ENCODE measurements around the gene CTU1. TPM values are rescaled to one million over a fixed set of nuclear protein-coding genes. Genes with fewer than 3 reads are reported as not detected.

CTU1 gene
- polyA plus RNA-seq, 1 donor = 4.1 TPM

GRCh38 chr19:51086153-51086850, 21.9 kb downstream of the CTU1 start:
- Histone ChIP-seq H3K4me1 (ENCODE audit: control insufficient read depth, insufficient read depth, low read length) (no peaks in the 10 kb centered on the region), H3K27ac (ENCODE audit: low read length) (no peak overlapping the region), H3K9me3 (ENCODE audit: control insufficient read depth, low read depth, low read length) (no peaks in the 10 kb centered on the region), H3K27me3 (ENCODE audit: control insufficient read depth, insufficient read depth, low read length) (no peaks in the 10 kb centered on the region), H3K4me3 (ENCODE audit: low read length) (no peak overlapping the region), H3K36me3 (ENCODE audit: control insufficient read depth, insufficient read depth, low read length) (no peaks in the 10 kb centered on the region)
- DNase-seq = no peak
- 40% methylated on average over 1 of the region's 18 CpGs for WGBS (ENCODE audit: insufficient coverage, low lambda C conversion rate)

- no peak overlapping the region for H3K4me3 ChIP-seq (ENCODE audit: low read length)
- H3K27ac ChIP-seq (ENCODE audit: low read length) = no peak overlapping the region
- no peaks in the 10 kb centered on the region for H3K36me3 ChIP-seq (ENCODE audit: control insufficient read depth, insufficient read depth, low read length)
- WGBS (ENCODE audit: insufficient coverage, low lambda C conversion rate) = 57% methylated on average over 1 of the region's 7 CpGs
- no peaks in the 10 kb centered on the region for H3K27me3 ChIP-seq (ENCODE audit: control insufficient read depth, insufficient read depth, low read length)
- DNase-seq = no peak
- no peaks in the 10 kb centered on the region for H3K9me3 ChIP-seq (ENCODE audit: control insufficient read depth, low read depth, low read length)
- H3K4me1 ChIP-seq (ENCODE audit: control insufficient read depth, insufficient read depth, low read length) = no peaks in the 10 kb centered on the region
Measured at GRCh38 chr19:51084505-51084904, 23.7 kb downstream of the CTU1 start.

GRCh38 chr19:51083783-51084182, 24.4 kb downstream of the CTU1 start:
- no peaks in the 10 kb centered on the region for H3K27me3 ChIP-seq (ENCODE audit: control insufficient read depth, insufficient read depth, low read length)
- no peaks in the 10 kb centered on the region for H3K4me1 ChIP-seq (ENCODE audit: control insufficient read depth, insufficient read depth, low read length)
- no peak for DNase-seq
- H3K9me3 ChIP-seq (ENCODE audit: control insufficient read depth, low read depth, low read length) = no peaks in the 10 kb centered on the region
- H3K4me3 ChIP-seq (ENCODE audit: low read length) = no peak overlapping the region
- no peaks in the 10 kb centered on the region for H3K36me3 ChIP-seq (ENCODE audit: control insufficient read depth, insufficient read depth, low read length)
- 63% methylated on average over 3 of the region's 14 CpGs for WGBS (ENCODE audit: insufficient coverage, low lambda C conversion rate)
- H3K27ac ChIP-seq (ENCODE audit: low read length) = no peak overlapping the region

DNA sequence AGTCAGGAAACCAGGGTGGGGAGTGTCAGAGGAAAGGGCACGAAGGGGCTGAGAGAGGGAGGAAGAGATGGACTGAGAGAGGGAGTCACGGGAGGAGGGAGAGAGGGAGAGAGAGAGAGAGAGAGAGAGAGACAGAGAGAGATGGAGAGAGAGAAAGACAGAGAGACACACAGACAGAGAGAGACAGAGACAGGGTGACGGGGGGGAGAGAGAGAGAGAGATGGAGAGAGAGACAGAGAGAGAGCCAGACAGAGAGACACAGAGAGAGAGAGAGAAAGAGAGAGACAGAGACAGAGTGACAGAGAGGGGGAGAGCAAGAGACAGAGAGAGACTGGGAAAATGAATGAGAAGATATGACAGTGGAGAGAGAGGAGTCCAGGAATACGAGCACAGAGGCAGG, 25.0 kb downstream of the CTU1 start:
- Histone ChIP-seq H3K27ac (ENCODE audit: low read length) (no peak overlapping the region), H3K4me1 (ENCODE audit: control insufficient read depth, insufficient read depth, low read length) (no peaks in the 10 kb centered on the region), H3K27me3 (ENCODE audit: control insufficient read depth, insufficient read depth, low read length) (no peaks in the 10 kb centered on the region), H3K4me3 (ENCODE audit: low read length) (no peak overlapping the region), H3K9me3 (ENCODE audit: control insufficient read depth, low read depth, low read length) (no peaks in the 10 kb centered on the region), H3K36me3 (ENCODE audit: control insufficient read depth, insufficient read depth, low read length) (no peaks in the 10 kb centered on the region)
- no peak for DNase-seq
- 38% methylated on average over 3 of the region's 4 CpGs for WGBS (ENCODE audit: insufficient coverage, low lambda C conversion rate)

DNA sequence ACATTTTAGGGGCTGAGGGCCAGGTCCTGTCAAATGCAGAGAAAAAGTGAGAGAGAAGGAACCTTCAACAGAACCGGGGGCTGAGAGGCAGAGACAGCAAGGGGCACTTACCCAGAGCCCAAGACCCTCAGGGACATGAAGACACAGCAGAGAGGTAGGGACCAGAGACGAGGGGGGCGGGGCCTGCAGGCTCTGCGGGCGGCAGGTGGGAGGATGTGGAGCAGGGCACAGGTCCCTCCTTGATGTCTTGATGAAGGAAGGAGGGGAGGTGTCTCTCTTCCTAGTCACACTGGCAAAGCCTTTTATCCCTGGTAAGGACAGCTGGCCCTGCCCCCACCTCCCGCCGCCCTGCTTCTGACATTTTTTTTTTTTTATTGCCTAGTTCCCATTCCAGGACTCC, 25.6 kb downstream of the CTU1 start, which contains the start of gene KLK14:
KLK14 (minus strand) TSS at position 277 of the 400 bp plus-strand sequence; CDS start at position 4, 273 bp downstream.
- no peak for DNase-seq
- no peaks in the 10 kb centered on the region for H3K27me3 ChIP-seq (ENCODE audit: control insufficient read depth, insufficient read depth, low read length)
- no peak within 1 kb of the TSS for H3K4me3 ChIP-seq (ENCODE audit: low read length)
- H3K4me1 ChIP-seq (ENCODE audit: control insufficient read depth, insufficient read depth, low read length) = no peaks in the 10 kb centered on the region
- H3K9me3 ChIP-seq (ENCODE audit: control insufficient read depth, low read depth, low read length) = no peaks in the 10 kb centered on the region
- no peak within 1 kb of the TSS for H3K27ac ChIP-seq (ENCODE audit: low read length)
- no peaks in the 10 kb centered on the region for H3K36me3 ChIP-seq (ENCODE audit: control insufficient read depth, insufficient read depth, low read length)
- no CpG with 5 or more reads among the region's 7 CpGs for WGBS (ENCODE audit: insufficient coverage, low lambda C conversion rate)

DNA sequence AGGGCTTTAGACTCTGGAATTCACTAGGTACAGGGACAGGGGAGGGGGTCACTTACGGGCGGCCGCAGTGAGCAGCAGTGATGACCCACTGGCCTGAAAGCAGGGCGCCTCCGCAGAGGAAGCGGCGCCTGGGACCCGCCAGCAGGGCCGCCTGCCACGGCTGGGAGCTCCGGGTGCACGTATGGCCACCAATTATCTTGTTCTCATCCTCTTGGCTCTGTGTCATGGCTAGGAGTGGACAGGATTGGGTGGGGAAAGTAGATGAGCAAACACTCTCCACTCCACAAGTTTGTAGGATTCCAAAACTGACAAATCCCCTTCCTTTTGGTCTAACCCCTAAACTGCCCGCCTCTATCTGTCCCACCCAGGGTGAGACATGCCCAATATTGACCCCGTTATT, 26.7 kb downstream of the CTU1 start:
- no CpG with 5 or more reads among the region's 14 CpGs for WGBS (ENCODE audit: insufficient coverage, low lambda C conversion rate)
- no peak for DNase-seq
- no peak overlapping the region for H3K27ac ChIP-seq (ENCODE audit: low read length)
- no peaks in the 10 kb centered on the region for H3K9me3 ChIP-seq (ENCODE audit: control insufficient read depth, low read depth, low read length)
- no peak overlapping the region for H3K4me3 ChIP-seq (ENCODE audit: low read length)
- no peaks in the 10 kb centered on the region for H3K27me3 ChIP-seq (ENCODE audit: control insufficient read depth, insufficient read depth, low read length)
- no peaks in the 10 kb centered on the region for H3K4me1 ChIP-seq (ENCODE audit: control insufficient read depth, insufficient read depth, low read length)
- no peaks in the 10 kb centered on the region for H3K36me3 ChIP-seq (ENCODE audit: control insufficient read depth, insufficient read depth, low read length)

- Histone ChIP-seq H3K9me3 (ENCODE audit: control insufficient read depth, low read depth, low read length) (no peaks in the 10 kb centered on the region), H3K4me3 (ENCODE audit: low read length) (no peak overlapping the region), H3K4me1 (ENCODE audit: control insufficient read depth, insufficient read depth, low read length) (no peaks in the 10 kb centered on the region), H3K27ac (ENCODE audit: low read length) (no peak overlapping the region), H3K27me3 (ENCODE audit: control insufficient read depth, insufficient read depth, low read length) (no peaks in the 10 kb centered on the region), H3K36me3 (ENCODE audit: control insufficient read depth, insufficient read depth, low read length) (no peaks in the 10 kb centered on the region)
- no peak for DNase-seq
- WGBS (ENCODE audit: insufficient coverage, low lambda C conversion rate) = no CpG with 5 or more reads among the region's 27 CpGs
Measured at GRCh38 chr19:51079481-51080110, 28.6 kb downstream of the CTU1 start.

GRCh38 chr19:51078731-51079130, 29.5 kb downstream of the CTU1 start:
- H3K4me3 ChIP-seq (ENCODE audit: low read length) = no peak overlapping the region
- H3K27me3 ChIP-seq (ENCODE audit: control insufficient read depth, insufficient read depth, low read length) = no peaks in the 10 kb centered on the region
- no peak for DNase-seq
- WGBS (ENCODE audit: insufficient coverage, low lambda C conversion rate) = no CpG with 5 or more reads among the region's 6 CpGs
- no peaks in the 10 kb centered on the region for H3K4me1 ChIP-seq (ENCODE audit: control insufficient read depth, insufficient read depth, low read length)
- no peaks in the 10 kb centered on the region for H3K36me3 ChIP-seq (ENCODE audit: control insufficient read depth, insufficient read depth, low read length)
- H3K27ac ChIP-seq (ENCODE audit: low read length) = no peak overlapping the region
- no peaks in the 10 kb centered on the region for H3K9me3 ChIP-seq (ENCODE audit: control insufficient read depth, low read depth, low read length)

GRCh38 chr19:51078104-51078503, 30.1 kb downstream of the CTU1 start:
- H3K9me3 ChIP-seq (ENCODE audit: control insufficient read depth, low read depth, low read length) = no peaks in the 10 kb centered on the region
- no peaks in the 10 kb centered on the region for H3K36me3 ChIP-seq (ENCODE audit: control insufficient read depth, insufficient read depth, low read length)
- no CpG with 5 or more reads among the region's 6 CpGs for WGBS (ENCODE audit: insufficient coverage, low lambda C conversion rate)
- DNase-seq = no peak
- H3K4me3 ChIP-seq (ENCODE audit: low read length) = no peak overlapping the region
- no peaks in the 10 kb centered on the region for H3K4me1 ChIP-seq (ENCODE audit: control insufficient read depth, insufficient read depth, low read length)
- no peak overlapping the region for H3K27ac ChIP-seq (ENCODE audit: low read length)
- H3K27me3 ChIP-seq (ENCODE audit: control insufficient read depth, insufficient read depth, low read length) = no peaks in the 10 kb centered on the region

DNA sequence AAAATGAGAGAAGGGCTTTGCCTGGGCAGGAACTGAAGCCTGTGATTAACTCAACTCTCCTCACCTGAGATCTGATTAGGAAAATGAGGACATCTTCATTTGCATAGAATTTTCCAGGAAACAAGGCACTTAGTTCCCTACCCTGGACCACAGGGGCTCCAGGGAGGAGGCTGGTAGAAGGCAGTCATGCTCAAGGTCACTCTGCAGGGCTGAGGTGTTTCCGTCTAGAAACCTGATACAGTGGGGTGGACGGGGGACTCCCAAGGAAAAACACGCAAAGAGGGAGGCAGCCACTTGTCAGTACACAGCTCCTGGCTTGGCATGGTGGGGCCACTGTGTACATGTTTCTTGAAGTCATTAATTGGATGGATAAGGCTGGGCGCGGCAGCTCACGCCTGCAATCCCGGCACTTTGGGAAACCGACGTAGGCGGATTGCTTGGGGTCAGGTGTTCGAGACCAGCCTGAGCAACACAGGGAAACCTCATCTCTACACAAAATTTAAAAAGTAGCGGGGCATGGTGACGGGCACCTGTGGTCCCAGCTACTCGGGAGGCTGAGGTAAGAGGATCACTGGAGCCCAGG, 31.5 kb downstream of the CTU1 start:
- H3K36me3 ChIP-seq (ENCODE audit: control insufficient read depth, insufficient read depth, low read length) = no peaks in the 10 kb centered on the region
- H3K27ac ChIP-seq (ENCODE audit: low read length) = no peak overlapping the region
- whole genome bisulfite sequencing (ENCODE audit: insufficient coverage, low lambda C conversion rate) = 27% methylated on average over 2 of the region's 14 CpGs
- H3K27me3 ChIP-seq (ENCODE audit: control insufficient read depth, insufficient read depth, low read length) = no peaks in the 10 kb centered on the region
- H3K4me1 ChIP-seq (ENCODE audit: control insufficient read depth, insufficient read depth, low read length) = no peaks in the 10 kb centered on the region
- no peaks in the 10 kb centered on the region for H3K9me3 ChIP-seq (ENCODE audit: control insufficient read depth, low read depth, low read length)
- H3K4me3 ChIP-seq (ENCODE audit: low read length) = no peak overlapping the region
- no peak for DNase-seq
